SIG-M5 treated with dmso at 0.1 percent for 504 hours (cell line): Measurements from ENCODE around the gene HOXC10.

Source experiments
- DNase-seq: peaks from one replicate; lab custom pipeline; 2025; ENCODE audit not compliant: unreplicated experiment; lab: John Stamatoyannopoulos, UW

HOXC10 gene

DNA sequence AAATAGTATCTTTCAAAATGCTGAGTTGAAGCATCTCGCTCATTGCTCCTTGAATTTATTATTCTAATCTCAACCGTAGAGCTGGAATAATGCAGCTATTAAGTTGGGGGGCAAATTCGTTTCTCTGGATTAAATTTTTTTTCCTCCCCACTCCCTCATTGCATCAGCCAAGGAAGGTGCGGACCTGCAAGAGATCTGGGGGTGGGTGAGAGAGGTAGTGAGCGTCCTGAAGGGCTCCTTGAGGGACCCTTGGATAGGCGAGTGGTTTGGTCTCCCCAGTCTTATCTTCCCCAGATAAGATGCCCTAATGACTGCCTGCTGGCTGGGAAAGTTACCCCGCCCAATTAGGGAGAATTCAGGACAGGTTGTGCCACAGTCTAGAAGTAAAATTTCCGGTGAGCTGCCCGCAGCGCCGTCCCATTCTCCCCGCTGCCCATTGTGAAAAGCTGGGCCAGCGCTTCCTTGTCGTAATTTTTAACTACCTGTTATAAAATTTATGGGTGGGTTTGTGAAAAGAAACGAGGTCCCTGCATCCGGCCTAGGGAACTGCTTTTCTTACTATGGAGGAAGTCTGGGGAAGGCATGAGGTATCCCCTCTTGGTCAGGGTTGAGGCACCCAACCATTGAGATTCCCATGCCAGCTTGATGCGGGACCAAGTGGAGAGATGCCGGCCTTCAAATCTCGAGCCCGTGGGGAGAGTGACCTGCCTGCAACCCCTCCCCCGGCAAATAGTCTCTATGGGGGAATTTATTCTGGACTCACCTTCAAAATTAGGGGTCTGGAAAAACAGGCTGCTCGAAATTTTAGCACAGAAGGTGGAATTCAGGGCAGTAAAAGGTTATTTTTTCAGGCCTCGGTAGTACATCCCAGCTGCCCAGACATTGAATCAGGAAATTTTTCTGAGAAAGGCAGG, 30.3 kb downstream of the HOXC10 start:
- DNase-seq, result no peak

GRCh38 chr12:54016051-54016450, 31.1 kb downstream of the HOXC10 start:
- no peak for DNase-seq

- no peak for DNase-seq
These were observed 31.6 kb downstream of the HOXC10 start for GRCh38 chr12:54016478-54016964.

DNA sequence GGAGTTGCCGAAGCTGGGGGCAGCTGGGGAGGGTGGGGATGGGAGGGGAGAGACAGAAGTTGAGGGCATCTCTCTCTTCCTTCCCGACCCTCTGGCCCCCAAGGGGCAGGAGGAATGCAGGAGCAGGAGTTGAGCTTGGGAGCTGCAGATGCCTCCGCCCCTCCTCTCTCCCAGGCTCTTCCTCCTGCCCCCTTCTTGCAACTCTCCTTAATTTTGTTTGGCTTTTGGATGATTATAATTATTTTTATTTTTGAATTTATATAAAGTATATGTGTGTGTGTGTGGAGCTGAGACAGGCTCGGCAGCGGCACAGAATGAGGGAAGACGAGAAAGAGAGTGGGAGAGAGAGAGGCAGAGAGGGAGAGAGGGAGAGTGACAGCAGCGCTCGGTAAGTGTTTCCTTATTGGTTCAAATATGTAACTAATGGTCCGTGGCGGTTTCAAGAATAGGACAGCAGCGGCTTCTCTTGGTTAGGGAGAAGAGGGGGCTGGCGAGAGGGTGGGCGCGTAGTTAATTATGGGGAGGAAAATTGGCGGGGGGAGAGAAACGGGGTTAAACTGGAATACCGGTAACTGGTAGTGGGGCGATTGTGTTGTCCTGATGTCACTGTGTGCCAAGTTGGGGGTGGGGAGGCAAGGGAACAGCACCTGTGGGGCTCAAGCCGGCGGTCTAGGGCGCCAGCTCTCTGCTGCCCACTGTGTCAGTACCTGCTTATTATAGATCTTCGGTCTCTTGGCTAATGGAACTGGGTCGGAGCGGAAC, 32.3 kb downstream of the HOXC10 start:
- DNase-seq, result peak; percentile 62

GRCh38 chr12:54017878-54018467, 33.0 kb downstream of the HOXC10 start:
- peak; percentile 82 for DNase-seq

DNA sequence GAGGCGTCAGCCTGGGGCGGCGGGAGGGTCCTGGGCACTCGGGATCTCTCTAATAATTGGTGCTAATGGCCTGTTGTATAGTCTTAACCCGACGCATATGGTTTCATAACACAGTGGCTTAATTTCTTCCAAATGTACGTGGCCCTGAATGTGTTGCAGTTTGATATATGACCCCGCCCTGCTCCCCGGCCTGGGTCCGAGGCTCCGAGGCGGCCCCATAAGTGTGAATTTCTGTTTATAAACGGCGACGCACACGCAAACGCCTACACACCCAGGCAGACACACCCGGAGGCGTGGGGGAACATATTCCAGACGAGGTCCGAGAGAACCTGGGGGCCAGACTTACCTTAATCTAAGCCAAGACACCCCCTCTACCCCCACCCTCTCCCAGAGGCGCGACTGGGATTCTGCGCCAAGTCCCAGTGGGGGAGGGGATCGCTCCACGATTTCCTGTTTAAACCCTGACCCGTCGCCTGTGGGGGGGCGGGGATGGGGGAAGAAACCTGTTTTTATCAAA, 33.6 kb downstream of the HOXC10 start:
- DNase-seq, result no peak

- DNase-seq, result no peak
These were observed 34.3 kb downstream of the HOXC10 start for GRCh38 chr12:54019091-54019811.

GRCh38 chr12:54019924-54020590, 35.1 kb downstream of the HOXC10 start:
- no peak for DNase-seq

- DNase-seq, result no peak
These were observed 35.9 kb downstream of the HOXC10 start for GRCh38 chr12:54020591-54021405.

- no peak for DNase-seq
These were observed 36.6 kb downstream of the HOXC10 start for GRCh38 chr12:54021432-54022013.

- DNase-seq, result no peak
These were observed 38.3 kb downstream of the HOXC10 start for GRCh38 chr12:54022960-54023884.

DNA sequence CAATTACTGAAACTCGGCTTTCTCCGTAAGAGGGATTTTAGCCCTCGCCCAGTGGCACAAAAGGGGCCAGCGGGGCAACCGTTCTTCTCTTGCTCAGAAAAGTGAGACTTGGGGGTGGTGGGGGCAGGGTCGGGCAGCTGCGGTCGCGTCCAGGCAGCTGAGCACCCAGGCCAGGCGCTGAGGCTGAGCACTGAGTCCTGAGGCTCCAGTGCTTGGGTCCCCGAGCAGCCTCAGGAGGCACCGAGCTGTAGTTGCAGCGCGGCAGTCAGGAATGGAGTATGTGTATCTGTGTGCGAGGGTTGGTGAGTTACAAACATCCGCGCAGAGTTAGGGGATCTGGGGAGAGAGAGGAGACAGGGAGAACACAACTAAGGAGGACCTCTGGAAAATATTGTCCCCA, 39.2 kb downstream of the HOXC10 start:
- no peak for DNase-seq

DNA sequence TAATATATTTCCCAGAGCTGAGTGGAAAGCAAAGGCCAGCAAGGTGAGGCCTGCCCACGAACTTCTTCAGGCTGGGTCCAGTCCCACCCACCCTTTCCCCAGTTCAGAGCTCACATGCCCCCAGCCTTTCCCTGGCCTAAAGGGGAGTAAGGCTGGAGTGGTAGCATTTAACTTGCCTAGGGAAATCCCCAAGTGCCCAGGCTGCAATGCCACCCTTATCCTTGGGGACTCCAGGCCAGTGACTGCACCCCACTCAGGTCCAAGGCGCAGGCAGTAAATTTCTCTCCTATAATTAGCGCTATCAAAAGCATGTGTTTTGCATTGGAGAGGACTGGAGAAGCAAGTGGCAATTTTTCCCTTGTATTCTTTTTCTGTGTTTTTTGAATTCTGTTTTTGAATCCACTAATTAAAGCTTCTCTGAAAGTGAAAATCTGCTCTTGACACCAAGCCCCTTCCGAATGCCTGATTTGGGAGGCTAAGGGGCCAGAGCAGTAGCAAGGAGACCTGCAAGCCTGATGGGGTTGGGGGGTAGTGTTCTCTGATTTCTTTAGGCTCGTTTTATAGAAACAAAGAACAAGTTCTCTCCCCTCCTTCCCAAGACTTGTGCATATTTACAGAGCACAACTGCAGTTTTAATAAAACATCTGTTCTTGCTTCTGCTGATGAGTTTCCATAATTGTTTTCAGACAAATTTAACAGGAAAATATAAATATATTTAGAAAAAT, 39.8 kb downstream of the HOXC10 start:
- DNase-seq, result no peak

DNA sequence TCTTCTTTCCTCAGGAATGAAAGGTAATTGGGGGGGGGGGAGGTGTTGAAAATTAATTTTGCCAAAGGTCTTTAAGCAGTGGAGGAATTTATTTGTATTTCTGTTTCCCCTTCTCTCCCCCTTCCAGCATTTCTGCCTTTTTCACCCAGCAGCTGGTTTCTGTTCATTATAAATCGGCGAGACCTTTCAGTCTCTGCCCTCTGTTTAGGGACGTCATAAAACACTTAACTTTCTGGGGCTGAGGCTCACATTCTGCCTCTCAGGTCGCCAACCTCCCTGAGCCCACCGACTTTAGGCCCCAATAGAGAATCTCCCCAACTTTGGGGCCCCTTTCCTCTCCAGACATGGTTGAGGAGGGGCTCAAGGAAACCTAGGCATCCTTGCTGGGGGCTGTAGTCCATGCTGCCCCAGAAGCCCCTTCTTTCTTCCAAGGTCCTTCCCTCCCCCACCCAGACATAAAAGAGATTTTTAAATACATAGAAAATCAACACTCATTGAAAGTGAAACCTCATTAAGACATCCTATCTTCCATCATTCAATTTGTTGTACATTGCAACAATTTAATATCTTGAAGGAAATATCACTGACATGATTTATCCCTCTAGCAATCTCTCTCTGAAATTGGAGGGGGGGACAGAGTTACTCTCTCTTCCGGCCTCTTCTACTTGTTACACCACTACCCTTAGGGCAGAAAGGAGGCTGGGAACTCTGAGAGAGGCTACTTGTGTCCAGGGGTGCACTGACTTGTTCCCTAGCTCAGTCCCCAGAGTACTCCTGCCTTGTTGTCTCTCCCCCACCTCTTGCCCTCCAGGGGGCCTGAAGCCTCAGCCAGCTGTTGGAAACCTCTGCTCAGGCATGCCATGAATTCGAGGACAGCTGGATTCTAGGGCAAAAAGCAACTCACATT, 40.8 kb downstream of the HOXC10 start:
- no peak for DNase-seq

- DNase-seq, result peak; percentile 66
These were observed 41.9 kb downstream of the HOXC10 start for GRCh38 chr12:54026640-54027441.
